Loucy (cell line): ENCODE data around the gene HIF1A.

ENCODE experiments used
- H2AFZ ChIP-seq: fragments of 200-600 bp; sonication (generic); 2 replicates; pipeline ENCODE4 v1.6.0; 2016; ENCODE audit warnings: antibody characterized with exemption, mild to moderate bottlenecking, low read length, moderate library complexity
- H3F3A ChIP-seq: fragments of 200-600 bp; 2 replicates; pipeline ENCODE4 v1.6.0; 2016; ENCODE audit warnings: antibody characterized with exemption, low read depth, mild to moderate bottlenecking
- H3K27me3 ChIP-seq: fragments of 200-600 bp; sonication (generic); 2 replicates; pipeline ENCODE4 v1.6.1; 2014; ENCODE audit warnings: low read length, mild to moderate bottlenecking; ENCODE audit not compliant: insufficient read depth, poor library complexity, severe bottlenecking
- H3K36me3 ChIP-seq: fragments of 200-600 bp; sonication (generic); 2 replicates; pipeline ENCODE4 v1.6.1; 2016; ENCODE audit warnings: low read length; ENCODE audit not compliant: insufficient read depth
- H3K4me1 ChIP-seq: fragments of 200-600 bp; sonication (generic); 2 replicates; pipeline ENCODE4 v1.5.1; 2014; ENCODE audit warnings: low read length, mild to moderate bottlenecking; ENCODE audit not compliant: insufficient read depth, poor library complexity, severe bottlenecking
- H3K4me2 ChIP-seq: fragments of 200-600 bp; sonication (generic); 2 replicates; pipeline ENCODE4 v1.6.0; 2014; ENCODE audit warnings: antibody characterized with exemption, low read length, low read depth, mild to moderate bottlenecking; ENCODE audit not compliant: poor library complexity, severe bottlenecking
- H3K4me3 ChIP-seq: fragments of 200-600 bp; sonication (generic); 2 replicates; pipeline ENCODE4 v1.5.1; 2014; ENCODE audit warnings: low read length, mild to moderate bottlenecking, mixed read lengths; ENCODE audit not compliant: poor library complexity, severe bottlenecking
- H3K79me2 ChIP-seq: fragments of 200-600 bp; sonication (generic); 2 replicates; pipeline ENCODE4 v1.6.1; 2014; ENCODE audit warnings: low read length; ENCODE audit not compliant: insufficient read depth
- H3K9ac ChIP-seq: fragments of 200-600 bp; sonication (generic); 2 replicates; pipeline ENCODE4 v1.6.0; 2014; ENCODE audit warnings: mild to moderate bottlenecking, low read depth, low read length, moderate library complexity; ENCODE audit not compliant: poor library complexity, severe bottlenecking
- H3K9me2 ChIP-seq: fragments of 200-600 bp; sonication (generic); replicated peaks from 2 replicates; pipeline ENCODE4 v1.6.1; 2016; ENCODE audit warnings: low read depth, low read length, mixed read lengths
- H3K9me3 ChIP-seq: fragments of 200-600 bp; sonication (generic); 2 replicates; pipeline ENCODE4 v1.6.1; 2014; ENCODE audit warnings: mild to moderate bottlenecking, antibody characterized with exemption, low read length, low read depth; ENCODE audit not compliant: insufficient read depth
- H4K20me1 ChIP-seq: fragments of 200-600 bp; sonication (generic); 2 replicates; pipeline ENCODE4 v1.6.0; 2014; ENCODE audit warnings: antibody characterized with exemption, low read length, mild to moderate bottlenecking; ENCODE audit not compliant: insufficient read depth, poor library complexity, severe bottlenecking
- CTCF ChIP-seq: fragments of 200-600 bp; sonication (generic); conservative IDR thresholded peaks from 2 replicates; pipeline ENCODE4 v1.5.1; 2014; ENCODE audit warnings: mild to moderate bottlenecking, antibody characterized with exemption, low read length
- EZH2phosphoT487 ChIP-seq: fragments of 200-600 bp; IDR thresholded peaks from 2 replicates; pipeline ENCODE4 v1.6.1; 2018; ENCODE audit warnings: antibody characterized with exemption, mild to moderate bottlenecking, moderate library complexity, borderline replicate concordance

HIF1A gene

GRCh38 chr14:61668282-61668681 lies 27.0 kb upstream of the HIF1A start:
- Histone ChIP-seq H3K9ac (no peak overlapping the region), H2AFZ (no peak overlapping the region), H3K4me3 (no peak overlapping the region), H3F3A (no peaks in the 10 kb centered on the region), H3K9me3 (no peaks in the 10 kb centered on the region), H4K20me1 (no peaks in the 10 kb centered on the region), H3K4me1 (peaks cover 21% of the 10 kb centered on the region), H3K9me2 (no peaks in the 10 kb centered on the region), H3K27me3 (no peaks in the 10 kb centered on the region), H3K36me3 (no peaks in the 10 kb centered on the region), H3K79me2 (no peaks in the 10 kb centered on the region), H3K4me2 (no peak overlapping the region)
- no peak for TF ChIP-seq EZH2phosphoT487

GRCh38 chr14:61670576-61670975 lies 24.7 kb upstream of the HIF1A start:
- no peaks in the 10 kb centered on the region for H3K36me3 ChIP-seq
- H3K79me2 ChIP-seq = no peaks in the 10 kb centered on the region
- no peaks in the 10 kb centered on the region for H3K27me3 ChIP-seq
- peak overlapping the region; percentile 15 for H3K4me3 ChIP-seq
- peak overlapping the region; percentile 6 for H3K9ac ChIP-seq
- no peaks in the 10 kb centered on the region for H3K9me3 ChIP-seq
- peak overlapping the region; percentile 35 for H2AFZ ChIP-seq
- no peaks in the 10 kb centered on the region for H3F3A ChIP-seq
- no peaks in the 10 kb centered on the region for H3K9me2 ChIP-seq
- TF ChIP-seq EZH2phosphoT487 (no peak), CTCF (no peak)
- H3K4me1 ChIP-seq = peaks cover 13% of the 10 kb centered on the region
- H4K20me1 ChIP-seq = no peaks in the 10 kb centered on the region
- H3K4me2 ChIP-seq = peak overlapping the region; percentile 8

GRCh38 chr14:61671082-61671481 lies 24.2 kb upstream of the HIF1A start:
- no peaks in the 10 kb centered on the region for H3K36me3 ChIP-seq
- H3K4me3 ChIP-seq = peak overlapping the region; percentile 15
- no peaks in the 10 kb centered on the region for H3K79me2 ChIP-seq
- TF ChIP-seq EZH2phosphoT487 = no peak
- no peak for TF ChIP-seq CTCF
- no peaks in the 10 kb centered on the region for H4K20me1 ChIP-seq
- H2AFZ ChIP-seq = peak overlapping the region; percentile 35; the same call in 1 of the 2 replicates
- H3K4me2 ChIP-seq = peak overlapping the region; percentile 8
- H3K9me2 ChIP-seq = no peaks in the 10 kb centered on the region
- peaks cover 13% of the 10 kb centered on the region for H3K4me1 ChIP-seq
- H3K9me3 ChIP-seq = no peaks in the 10 kb centered on the region
- H3K9ac ChIP-seq = peak overlapping the region; percentile 6
- no peaks in the 10 kb centered on the region for H3F3A ChIP-seq
- H3K27me3 ChIP-seq = no peaks in the 10 kb centered on the region

- H3K4me2 ChIP-seq = no peak overlapping the region
- H3K9me2 ChIP-seq = no peaks in the 10 kb centered on the region
- H3K36me3 ChIP-seq = no peaks in the 10 kb centered on the region
- TF ChIP-seq CTCF (no peak), EZH2phosphoT487 (no peak)
- H2AFZ ChIP-seq = no peak overlapping the region
- no peaks in the 10 kb centered on the region for H3K79me2 ChIP-seq
- H3K9ac ChIP-seq = no peak overlapping the region
- no peaks in the 10 kb centered on the region for H3K9me3 ChIP-seq
- no peaks in the 10 kb centered on the region for H3F3A ChIP-seq
- H3K4me3 ChIP-seq = no peak overlapping the region
- H3K27me3 ChIP-seq = no peaks in the 10 kb centered on the region
- peaks cover 13% of the 10 kb centered on the region for H3K4me1 ChIP-seq
- no peaks in the 10 kb centered on the region for H4K20me1 ChIP-seq
Measured at GRCh38 chr14:61672796-61673195, 22.5 kb upstream of the HIF1A start.
